OCI-LY3 (cell line): Measurements from ENCODE around the gene PSMB3.
"Not testable (repeated sequence)": the region's sequence is repeated elsewhere in the genome, so short reads cannot be mapped to it uniquely, and the experiment has no call there.

Experiments used
- H2AFZ ChIP-seq: fragments of 200-600, 300-600 bp; shearing (Covaris generic); 2 replicates; pipeline ENCODE4 v1.6.0; 2014; ENCODE audit warnings: antibody characterized with exemption, low read depth, low read length
- H3K27ac ChIP-seq: fragments of 200-600, 300-600 bp; sonication (generic); 2 replicates; pipeline ENCODE4 v1.5.1; 2014; ENCODE audit warnings: mild to moderate bottlenecking, low read length, moderate library complexity, mixed read lengths
- H3K27me3 ChIP-seq: fragments of 200-600, 300-600 bp; sonication (generic); 2 replicates; pipeline ENCODE4 v1.6.1; 2014; ENCODE audit warnings: low read depth, low read length, mixed read lengths
- H3K36me3 ChIP-seq: fragments of 200-600, 300-600 bp; sonication (generic); replicated peaks from 2 replicates; pipeline ENCODE3; 2014; ENCODE audit warnings: low read depth, low read length, mixed read lengths
- H3K4me1 ChIP-seq: fragments of 300-600, 200-600 bp; sonication (generic); 2 replicates; pipeline ENCODE4 v1.6.1; 2014; ENCODE audit warnings: low read length, mixed read lengths
- H3K4me2 ChIP-seq: fragments of 200-600, 300-600 bp; sonication (generic); 2 replicates; pipeline ENCODE4 v1.6.1; 2014; ENCODE audit warnings: low read length, mixed read lengths
- H3K4me3 ChIP-seq: fragments of 300-600, 200-600 bp; sonication (generic); 2 replicates; pipeline ENCODE4 v1.5.1; 2014; ENCODE audit warnings: antibody characterized with exemption, mild to moderate bottlenecking, low read length, moderate library complexity
- H3K79me2 ChIP-seq: fragments of 300-600, 200-600 bp; shearing (Covaris generic); 2 replicates; pipeline ENCODE4 v1.6.1; 2014; ENCODE audit warnings: mild to moderate bottlenecking, low read length, mixed read lengths
- H3K9ac ChIP-seq: fragments of 300-600, 200-600 bp; shearing (Covaris generic); 2 replicates; pipeline ENCODE4 v1.6.0; 2014; ENCODE audit warnings: mild to moderate bottlenecking, low read length, moderate library complexity
- H3K9me3 ChIP-seq: fragments of 200-600, 300-600 bp; shearing (Covaris generic); 2 replicates; pipeline ENCODE4 v1.6.1; 2014; ENCODE audit warnings: low read length, mixed read lengths; ENCODE audit not compliant: insufficient read depth
- H4K20me1 ChIP-seq: fragments of 200-600, 300-600 bp; sonication (generic); 2 replicates; pipeline ENCODE4 v1.6.1; 2016; ENCODE audit warnings: low read length, mixed read lengths; ENCODE audit not compliant: insufficient read depth
- CTCF ChIP-seq: fragments of 200-600, 300-600 bp; sonication (generic); IDR thresholded peaks from 2 replicates; pipeline ENCODE4 v1.5.1; 2014; ENCODE audit warnings: antibody characterized with exemption, low read length, low read depth
- EZH2phosphoT487 ChIP-seq: fragments of 200-600 bp; shearing (Covaris generic); IDR thresholded peaks from 2 replicates; pipeline ENCODE4 v1.6.1; 2018; ENCODE audit warnings: antibody characterized with exemption, mixed run types, low read depth

Gene PSMB3

DNA sequence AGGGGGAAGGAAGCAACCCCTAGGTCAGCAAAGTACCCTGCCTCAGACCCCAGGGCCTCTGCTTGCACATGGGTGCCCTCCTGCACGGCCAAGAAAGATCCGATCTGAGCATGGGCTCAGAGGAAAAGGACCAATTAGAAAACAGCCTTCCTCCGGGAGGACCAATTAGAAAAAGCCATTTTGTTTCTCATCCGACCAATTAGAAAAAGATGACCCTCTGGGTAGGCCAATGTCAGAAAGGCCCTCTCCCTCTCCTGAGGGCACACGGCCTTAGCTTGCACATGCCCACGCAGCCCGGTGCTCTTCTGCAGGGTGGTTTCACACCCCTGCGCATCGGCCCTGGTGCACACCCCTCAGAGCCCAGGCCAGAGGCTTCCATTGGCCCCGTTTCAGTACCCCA, 27.5 kb upstream of the PSMB3 start:
- H3K36me3 ChIP-seq: peaks cover 29% of the 10 kb centered on the region
- H3K4me3 ChIP-seq: no peak overlapping the region
- no peaks in the 10 kb centered on the region for H3K9me3 ChIP-seq
- H2AFZ ChIP-seq: no peak overlapping the region
- H4K20me1 ChIP-seq: no peaks in the 10 kb centered on the region
- peaks cover 13% of the 10 kb centered on the region for H3K4me1 ChIP-seq
- H3K9ac ChIP-seq: no peak overlapping the region
- H3K27me3 ChIP-seq: no peaks in the 10 kb centered on the region
- TF ChIP-seq CTCF: no peak
- no peak for TF ChIP-seq EZH2phosphoT487
- no peak overlapping the region for H3K27ac ChIP-seq
- no peak overlapping the region for H3K4me2 ChIP-seq
- H3K79me2 ChIP-seq: no peaks in the 10 kb centered on the region

DNA sequence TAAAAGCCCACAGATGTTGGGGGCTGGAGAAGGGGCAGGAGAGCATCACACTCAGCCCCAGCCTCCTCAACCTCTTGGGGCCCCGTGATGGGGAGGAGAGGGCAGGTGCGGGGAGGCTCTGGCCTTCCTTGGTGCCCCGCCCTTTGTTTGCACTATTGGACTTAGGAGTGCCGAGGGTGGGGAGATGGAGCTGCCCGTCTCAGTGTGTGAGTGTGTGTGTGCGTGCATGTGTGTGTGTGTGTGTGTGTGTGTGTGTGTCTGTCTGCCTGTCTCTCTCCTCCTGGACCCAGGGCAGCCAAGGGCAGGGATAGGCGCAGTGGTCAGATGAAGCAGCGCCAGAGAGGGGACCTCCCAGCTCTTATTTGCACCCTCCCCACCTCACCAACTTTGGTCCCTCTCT, 26.4 kb upstream of the PSMB3 start:
- not testable (repeated sequence) for H3K4me3 ChIP-seq, H3K9ac ChIP-seq, H2AFZ ChIP-seq, H3K4me2 ChIP-seq, H4K20me1 ChIP-seq, H3K27me3 ChIP-seq, H3K27ac ChIP-seq, H3K9me3 ChIP-seq, H3K79me2 ChIP-seq
- Histone ChIP-seq H3K4me1 (peaks cover 17% of the 10 kb centered on the region), H3K36me3 (peaks cover 20% of the 10 kb centered on the region)

DNA sequence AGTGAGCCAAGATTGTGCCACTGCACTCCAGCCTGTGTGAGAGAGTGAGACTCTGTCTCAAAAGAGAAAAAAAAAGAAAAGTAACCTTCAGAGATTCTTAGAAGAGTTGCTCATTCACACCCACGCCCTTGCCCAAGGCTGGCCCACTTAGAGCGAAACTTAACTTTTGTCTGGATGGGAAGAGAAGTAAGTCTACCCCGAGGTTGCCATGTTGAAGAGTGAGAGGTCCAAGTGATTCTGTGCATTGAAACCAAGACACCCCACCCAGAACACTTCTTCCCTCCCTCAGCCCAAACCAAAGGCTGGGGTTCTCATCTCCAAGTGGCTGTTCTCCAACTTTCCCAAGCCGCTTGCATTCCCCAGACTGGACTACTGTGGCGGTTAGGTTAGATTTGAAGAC, 24.8 kb upstream of the PSMB3 start:
- Histone ChIP-seq H3K36me3 (peaks cover 7% of the 10 kb centered on the region), H3K4me1 (peaks cover 20% of the 10 kb centered on the region), H3K9me3 (no peaks in the 10 kb centered on the region), H3K79me2 (peaks cover 11% of the 10 kb centered on the region; the same call in 1 of the 2 replicates), H3K4me3 (no peak overlapping the region), H3K9ac (no peak overlapping the region), H2AFZ (no peak overlapping the region), H3K4me2 (no peak overlapping the region), H3K27me3 (no peaks in the 10 kb centered on the region), H3K27ac (no peak overlapping the region), H4K20me1 (no peaks in the 10 kb centered on the region)
- no peak for TF ChIP-seq CTCF

DNA sequence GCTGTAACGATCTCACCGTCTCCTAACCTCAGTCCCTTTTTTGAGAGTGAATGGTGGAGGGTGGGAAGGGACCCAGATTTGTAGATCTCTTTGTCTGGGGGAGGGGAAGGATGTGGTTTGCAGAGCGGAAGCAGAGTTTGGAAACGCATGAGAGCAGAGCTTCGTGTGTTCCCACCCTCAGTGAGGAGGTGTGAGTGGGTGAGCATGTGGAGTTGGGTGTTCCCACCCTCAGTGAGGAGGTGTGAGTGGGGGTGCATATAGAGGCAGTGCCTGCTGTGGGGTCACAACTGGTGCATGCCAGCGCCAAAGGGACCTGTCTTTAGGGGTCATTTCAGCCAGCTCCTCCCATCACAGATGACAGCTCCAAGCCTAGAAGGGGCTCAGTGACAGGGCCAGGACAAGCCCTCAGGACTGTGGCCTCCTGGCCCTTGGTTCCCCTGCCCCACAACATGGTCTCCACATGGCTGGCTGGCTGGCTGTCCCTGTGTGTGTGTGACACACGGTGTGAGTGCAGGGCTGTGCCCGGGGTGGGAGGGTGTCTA, 24.2 kb upstream of the PSMB3 start:
- no peak overlapping the region for H3K27ac ChIP-seq
- no peak for TF ChIP-seq EZH2phosphoT487
- TF ChIP-seq CTCF: no peak
- no peak overlapping the region for H2AFZ ChIP-seq

More for the DNA sequence above, 24.2 kb upstream of the PSMB3 start:
- H3K4me1 ChIP-seq: peaks cover 20% of the 10 kb centered on the region
- no peaks in the 10 kb centered on the region for H4K20me1 ChIP-seq
- H3K9me3 ChIP-seq: no peaks in the 10 kb centered on the region
- no peak overlapping the region for H3K4me3 ChIP-seq
- no peaks in the 10 kb centered on the region for H3K27me3 ChIP-seq
- H3K36me3 ChIP-seq: peaks cover 3% of the 10 kb centered on the region
- H3K4me2 ChIP-seq: no peak overlapping the region
- no peak overlapping the region for H3K9ac ChIP-seq
- peaks cover 11% of the 10 kb centered on the region; the same call in 1 of the 2 replicates for H3K79me2 ChIP-seq
